MM.1S (cell line): ENCODE measurements around the gene PAX9.

Experiments used
- DNase-seq: peaks from one replicate; pipeline ENCODE4 v3.0.0-alpha.2; 2015
- H2AFZ ChIP-seq: fragments of 300-600 bp; sonication (generic); 2 replicates; pipeline ENCODE4 v1.6.0; 2016; ENCODE audit warnings: antibody characterized with exemption, low read length
- H3F3A ChIP-seq: fragments of 300-600 bp; sonication (generic); 2 replicates; pipeline ENCODE4 v1.6.1; 2016; ENCODE audit warnings: mild to moderate bottlenecking, antibody characterized with exemption, low read length, moderate library complexity, mixed read lengths; ENCODE audit not compliant: insufficient read depth
- H3K27ac ChIP-seq: fragments of 300-600 bp; sonication (generic); 2 replicates; pipeline ENCODE4 v1.5.1; 2016; ENCODE audit warnings: mild to moderate bottlenecking, low read length
- H3K27me3 ChIP-seq: fragments of 300-600 bp; sonication (generic); replicated peaks from 2 replicates; pipeline ENCODE4 v1.6.0; 2016; ENCODE audit warnings: low read length; ENCODE audit not compliant: insufficient read depth
- H3K36me3 ChIP-seq: fragments of 300-600 bp; sonication (generic); replicated peaks from 2 replicates; pipeline ENCODE4 v1.6.1; 2016; ENCODE audit warnings: mild to moderate bottlenecking, low read length, mixed read lengths; ENCODE audit not compliant: insufficient read depth
- H3K4me1 ChIP-seq: fragments of 300-600 bp; sonication (generic); 2 replicates; pipeline ENCODE4 v1.6.1; 2016; ENCODE audit warnings: low read length, mixed read lengths
- H3K4me2 ChIP-seq: fragments of 300-600 bp; sonication (generic); 2 replicates; pipeline ENCODE4 v1.6.0; 2016; ENCODE audit warnings: low read depth, low read length
- H3K4me3 ChIP-seq: fragments of 300-600 bp; sonication (generic); 2 replicates; pipeline ENCODE4 v1.5.1; 2016; ENCODE audit warnings: low read length, mixed read lengths
- H3K79me2 ChIP-seq: fragments of 300-600 bp; sonication (generic); 2 replicates; pipeline ENCODE4 v1.6.1; 2016; ENCODE audit warnings: mixed run types, low read length, mixed read lengths
- H3K9ac ChIP-seq: fragments of 300-600 bp; sonication (generic); 2 replicates; pipeline ENCODE4 v1.6.1; 2016; ENCODE audit warnings: low read length, mixed read lengths
- H3K9me2 ChIP-seq: fragments of 300-600 bp; sonication (generic); replicated peaks from 2 replicates; pipeline ENCODE4 v1.6.1; 2016; ENCODE audit warnings: mild to moderate bottlenecking, low read length, mixed read lengths; ENCODE audit not compliant: insufficient read depth
- H3K9me3 ChIP-seq: fragments of 300-600 bp; sonication (generic); replicated peaks from 2 replicates; pipeline ENCODE4 v1.6.1; 2016; ENCODE audit warnings: mild to moderate bottlenecking, low read length, mixed read lengths; ENCODE audit not compliant: insufficient read depth
- H4K20me1 ChIP-seq: fragments of 300-600 bp; sonication (generic); 2 replicates; pipeline ENCODE4 v1.6.1; 2016; ENCODE audit warnings: mild to moderate bottlenecking, low read length, moderate library complexity, mixed read lengths; ENCODE audit not compliant: insufficient read depth
- CTCF ChIP-seq: fragments of 300-600 bp; sonication (generic); IDR thresholded peaks from 2 replicates; pipeline ENCODE4 v1.5.1; 2016; ENCODE audit warnings: antibody characterized with exemption, low read length, mixed read lengths
- EZH2 ChIP-seq: fragments of 300-600 bp; sonication (generic); optimal IDR thresholded peaks from 2 replicates; pipeline ENCODE3; 2017; ENCODE audit warnings: low read depth, mild to moderate bottlenecking, antibody characterized with exemption, low read length, mixed read lengths
- EZH2phosphoT487 ChIP-seq: fragments of 300-600 bp; sonication (generic); IDR thresholded peaks from 2 replicates; pipeline ENCODE4 v1.6.1; 2018; ENCODE audit warnings: antibody characterized with exemption, low read length

PAX9 gene

GRCh38 chr14:36633580-36633979 lies 28.1 kb upstream of the PAX9 start:
- Histone ChIP-seq H3K9ac (no peak overlapping the region), H2AFZ (no peak overlapping the region), H3K4me3 (no peak overlapping the region), H3K4me2 (no peak overlapping the region), H3K9me2 (no peaks in the 10 kb centered on the region), H3K4me1 (no peaks in the 10 kb centered on the region), H4K20me1 (no peaks in the 10 kb centered on the region), H3K27me3 (no peaks in the 10 kb centered on the region), H3K79me2 (no peaks in the 10 kb centered on the region), H3K27ac (no peak overlapping the region), H3F3A (no peaks in the 10 kb centered on the region), H3K36me3 (no peaks in the 10 kb centered on the region), H3K9me3 (no peaks in the 10 kb centered on the region)
- TF ChIP-seq CTCF (no peak), EZH2phosphoT487 (no peak)
- no peak for DNase-seq

GRCh38 chr14:36646664-36647416 lies 14.8 kb upstream of the PAX9 start:
- DNase-seq = no peak
- Histone ChIP-seq H2AFZ (0 out of 2 replicates have a peak overlapping the region, but pooled peaks have one; percentile 38), H3K4me3 (peak overlapping the region; percentile 36)

GRCh38 chr14:36647417-36647823 lies 14.2 kb upstream of the PAX9 start:
- H3F3A ChIP-seq = no peaks in the 10 kb centered on the region

More at GRCh38 chr14:36646664-36647416, 14.8 kb upstream of the PAX9 start:
- no peaks in the 10 kb centered on the region for H3K36me3 ChIP-seq
- no peak for TF ChIP-seq EZH2phosphoT487
- no peak for TF ChIP-seq CTCF
- TF ChIP-seq EZH2 = no peak
- H3K79me2 ChIP-seq = no peaks in the 10 kb centered on the region
- no peaks in the 10 kb centered on the region for H4K20me1 ChIP-seq
- no peaks in the 10 kb centered on the region for H3K9me2 ChIP-seq
- H3K9ac ChIP-seq = no peak overlapping the region
- peak overlapping the region; percentile 70 for H3K4me2 ChIP-seq
- H3K9me3 ChIP-seq = no peaks in the 10 kb centered on the region
- no peak overlapping the region for H3K27ac ChIP-seq
- no peaks in the 10 kb centered on the region for H3F3A ChIP-seq
- H3K4me1 ChIP-seq = no peaks in the 10 kb centered on the region
- H3K27me3 ChIP-seq = no peaks in the 10 kb centered on the region

More at GRCh38 chr14:36647417-36647823, 14.2 kb upstream of the PAX9 start:
- TF ChIP-seq EZH2phosphoT487 = no peak
- no peak for TF ChIP-seq EZH2
- TF ChIP-seq CTCF = no peak
- Histone ChIP-seq H2AFZ (peak overlapping the region; percentile 38; the same call in 1 of the 2 replicates), H3K4me2 (peak overlapping the region; percentile 70), H3K9ac (no peak overlapping the region), H4K20me1 (no peaks in the 10 kb centered on the region), H3K36me3 (no peaks in the 10 kb centered on the region), H3K27ac (no peak overlapping the region), H3K79me2 (no peaks in the 10 kb centered on the region), H3K4me1 (no peaks in the 10 kb centered on the region), H3K4me3 (peak overlapping the region; percentile 36), H3K27me3 (no peaks in the 10 kb centered on the region), H3K9me2 (no peaks in the 10 kb centered on the region), H3K9me3 (no peaks in the 10 kb centered on the region)
- DNase-seq = no peak
